Adrenal gland (tissue), 12 donors: ENCODE data around the gene INPP4B. TPM values are rescaled to one million over a fixed set of nuclear protein-coding genes. Genes with fewer than 3 reads are reported as not detected.
A peak's percentile ranks its signal among the peaks of the same experiment; 100 is the strongest.

Source experiments
- DNase-seq, 7 donors: peaks; one replicate each; pipeline ENCODE4 v3.0.0-alpha.2; 2019 to 2020
- H3K27ac ChIP-seq, 5 donors: fragments of 200-600 bp; sonication (generic) in 4 of 5; 1 replicate in 3 of 5; 2 replicates in 2 of 5; pipeline versions ENCODE4 v1.5.1 to v1.8.0; 2016 to 2020; ENCODE audit warnings: mild to moderate bottlenecking in 1 of 5
- H3K27me3 ChIP-seq: fragments of 200-600 bp; 2 replicates; pipeline ENCODE4 v1.8.0; 2021
- H3K36me3 ChIP-seq, 2 donors: fragments of 200-600 bp; replicated peaks in 1 of 2; 1 replicate in 1 of 2; 2 replicates in 1 of 2; pipeline versions ENCODE4 v1.5.1 to v1.8.0; 2018 to 2022
- H3K4me1 ChIP-seq, 2 donors: fragments of 200-600 bp; replicated peaks in 1 of 2; 1 replicate in 1 of 2; 2 replicates in 1 of 2; pipeline versions ENCODE4 v1.5.1 to v1.8.0; 2018 to 2021
- H3K4me3 ChIP-seq, 4 donors: fragments of 200-600 bp; sonication (generic) in 3 of 4; one replicate each; pipeline ENCODE4 v1.5.1; 2016 to 2018
- H3K9me3 ChIP-seq, 3 donors: fragments of 200-600 bp; sonication (generic) in 1 of 3; replicated peaks in 1 of 3; 1 replicate in 2 of 3; 2 replicates in 1 of 3; pipeline versions ENCODE4 v1.5.1 to v1.8.0; 2016 to 2021
- CTCF ChIP-seq, 6 experiments: fragments of 450-650 bp in 4 of 6; fragments of 200-600 bp in 2 of 6; sonication (generic) in 1 of 6; IDR thresholded peaks; 1 replicate in 5 of 6; 2 replicates in 1 of 6; pipeline versions ENCODE4 v1.5.1 to v1.8.0; 2016 to 2021; ENCODE audit warnings: antibody characterized with exemption in 6 of 6, mild to moderate bottlenecking in 2 of 6, moderate library complexity in 1 of 6
- POLR2A ChIP-seq, 2 donors: fragments of 450-650 bp; IDR thresholded peaks; one replicate each; pipeline ENCODE4 v1.6.1; 2017; ENCODE audit warnings: antibody characterized with exemption in 2 of 2, mild to moderate bottlenecking in 2 of 2, moderate library complexity in 1 of 2
- WGBS, 4 donors: extraction: QIAGEN DNeasy Blood & Tissue Kit in 2 of 4; methylation state at CpG; one replicate each; pipeline versions ENCODE4 v1.1.5 to v1.1.7; 2013 to 2017; 5-methylcytosine and 5-hydroxymethylcytosine counted together
- intact Hi-C, 2 donors: fragments of 100-400 bp; cut with DNase I; formaldehyde crosslinking; loops; one replicate each; pipeline versions ENCODE4 v1.14.1 to v1.15.0; 2022 to 2023
- polyA plus RNA-seq, 3 donors: library from polyadenylated mRNA; stranded (reverse); fragments of 200-250 nt in 2 of 3; fragments of 350-450 nt in 1 of 3; fragmentation: Illumina TruSeq in 1 of 3; extraction: RNeasy Lipid Tissue Mini Kit (QIAGEN cat#74804) in 1 of 3; gene quantifications; one replicate each; pipeline ENCODE4 v1.2.3, GENCODE V29; 2013 to 2014
- total RNA-seq, 9 donors: library from RNA; depleted of rRNA in 4 of 9; stranded (reverse); fragments of >200 nt in 4 of 9; fragments of 120-200 nt in 1 of 9; fragmentation: NEBNext Ultra II Directional in 1 of 9; extraction: Animal tissue kit (Norgen Biotek cat#: 25700) in 1 of 9; gene quantifications; one replicate each; pipeline versions ENCODE4 v1.1.0 to v1.2.4, GENCODE V29; 2013 to 2023
- donor health status: healthy with polysubstance abuse.
- donor health status: Bipolar disorder and iron deficiency.
- donor health status: DM: yes; HTN: yes; CAD: no.
- donor health status: DM: no; HTN: no; CAD: no.
- donor health status: DM: no; HTN: no; CAD: no.
- donor health status: DM: yes; HTN: yes; CAD: no.

Gene INPP4B
- total and polyA plus RNA-seq, 12 donors = 2.2 to 21.6 (median 11.8) TPM

GRCh38 chr4:142226014-142226413 is 620.1 kb downstream of the INPP4B start:
- H3K36me3 ChIP-seq = no peaks in the 10 kb centered on the region
- intact Hi-C loops = no loop called here
- no peak for TF ChIP-seq CTCF (IDR thresholded peaks at IDR 0.05)
- TF ChIP-seq POLR2A (IDR thresholded peaks at IDR 0.05) = no peak
- H3K4me1 ChIP-seq = peaks cover 0 to 4% of the 10 kb centered on the region in 2 donors
- H3K4me3 ChIP-seq = no peak overlapping the region
- H3K9me3 ChIP-seq = no peaks in the 10 kb centered on the region
- H3K27me3 ChIP-seq = no peaks in the 10 kb centered on the region
- DNase-seq = no peak
- H3K27ac ChIP-seq = no peak overlapping the region

- intact Hi-C loops = no loop called here
- no peak for TF ChIP-seq POLR2A (IDR thresholded peaks at IDR 0.05)
- no peak for TF ChIP-seq CTCF (IDR thresholded peaks at IDR 0.05)
- peaks cover 0 to 4% of the 10 kb centered on the region in 2 donors for H3K4me1 ChIP-seq
Observed at GRCh38 chr4:142222127-142222526, 624.0 kb downstream of the INPP4B start.

GRCh38 chr4:142218726-142219125 is 627.4 kb downstream of the INPP4B start:
- H3K4me1 ChIP-seq = peaks cover 0 to 4% of the 10 kb centered on the region in 2 donors
- WGBS, 4 donors = 75 to 96% (median 78%) methylated on average over 1 of the region's 1 CpG
- TF ChIP-seq POLR2A (IDR thresholded peaks at IDR 0.05) = no peak
- no peak overlapping the region for H3K4me3 ChIP-seq
- H3K9me3 ChIP-seq = no peaks in the 10 kb centered on the region
- intact Hi-C loops = no loop called here
- no peaks in the 10 kb centered on the region for H3K36me3 ChIP-seq
- no peak for DNase-seq
- H3K27me3 ChIP-seq = no peaks in the 10 kb centered on the region
- no peak overlapping the region for H3K27ac ChIP-seq

More at GRCh38 chr4:142222127-142222526, 624.0 kb downstream of the INPP4B start:
- DNase-seq = peak in 1 of 7 donors; percentile 6
- H3K36me3 ChIP-seq = no peaks in the 10 kb centered on the region
- no peak overlapping the region for H3K4me3 ChIP-seq
- no peak overlapping the region for H3K27ac ChIP-seq
- H3K27me3 ChIP-seq = no peaks in the 10 kb centered on the region
- H3K9me3 ChIP-seq = no peaks in the 10 kb centered on the region

- no peak overlapping the region for H3K4me3 ChIP-seq
- no peak for DNase-seq
- WGBS, 4 donors = 96 to 100% (median 100%) methylated on average over 1 of the region's 1 CpG
- H3K27ac ChIP-seq = no peak overlapping the region
- H3K27me3 ChIP-seq = no peaks in the 10 kb centered on the region
- intact Hi-C loops = no loop called here
- H3K9me3 ChIP-seq = no peaks in the 10 kb centered on the region
- H3K36me3 ChIP-seq = no peaks in the 10 kb centered on the region
- H3K4me1 ChIP-seq = no peaks in the 10 kb centered on the region
- TF ChIP-seq CTCF (IDR thresholded peaks at IDR 0.05) (no peak), POLR2A (IDR thresholded peaks at IDR 0.05) (no peak)
Observed at GRCh38 chr4:142211444-142211843, 634.7 kb downstream of the INPP4B start.

GRCh38 chr4:142203505-142203904 is 642.6 kb downstream of the INPP4B start:
- no peak for DNase-seq

More at GRCh38 chr4:142203505-142203904, 642.6 kb downstream of the INPP4B start:
- Histone ChIP-seq H3K27me3 (no peaks in the 10 kb centered on the region), H3K27ac (no peak overlapping the region), H3K4me3 (no peak overlapping the region), H3K9me3 (no peaks in the 10 kb centered on the region), H3K36me3 (no peaks in the 10 kb centered on the region), H3K4me1 (no peaks in the 10 kb centered on the region)
- intact Hi-C loops = no loop called here
- no peak for TF ChIP-seq CTCF (IDR thresholded peaks at IDR 0.05)
- TF ChIP-seq POLR2A (IDR thresholded peaks at IDR 0.05) = no peak
